Cardiac muscle cell (in vitro differentiated cells and primary cell): ENCODE measurements around the gene UGT1A7. TPM values are rescaled to one million over a fixed set of nuclear protein-coding genes. Genes with fewer than 3 reads are reported as not detected.
A peak's percentile ranks its signal among the peaks of the same experiment; 100 is the strongest.
"Not testable (repeated sequence)": the region's sequence is repeated elsewhere in the genome, so short reads cannot be mapped to it uniquely, and the experiment has no call there.

Experiments
- DNase-seq, 2 donors: peaks; one replicate each; pipeline versions ENCODE4 v3.0.0 to v3.0.0-alpha.2; 2010 to 2017; ENCODE audit warnings: low read depth in 1 of 2, low spot score in 1 of 2
- H3K27ac ChIP-seq: fragments of 200-600 bp; sonication (generic); 2 replicates; pipeline ENCODE4 v1.5.1; 2016
- H3K27me3 ChIP-seq: fragments of 200-600 bp; sonication (generic); 2 replicates; pipeline ENCODE4 v1.6.0; 2016; ENCODE audit warnings: control low read depth
- H3K36me3 ChIP-seq: fragments of 200-600 bp; sonication (generic); 2 replicates; pipeline ENCODE4 v1.5.1; 2016; ENCODE audit warnings: control low read depth
- H3K4me1 ChIP-seq: fragments of 200-600 bp; sonication (generic); 2 replicates; pipeline ENCODE4 v1.8.1; 2017; ENCODE audit warnings: low read depth, mild to moderate bottlenecking, mixed run types
- H3K4me3 ChIP-seq: fragments of 200-600 bp; sonication (generic); 2 replicates; pipeline ENCODE4 v1.5.1; 2016; ENCODE audit warnings: mild to moderate bottlenecking
- H3K9me3 ChIP-seq: fragments of 200-600 bp; sonication (generic); 2 replicates; pipeline ENCODE4 v1.5.1; 2017; ENCODE audit warnings: low read depth, mild to moderate bottlenecking, control low read depth
- CTCF ChIP-seq: IDR thresholded peaks from 2 replicates; pipeline ENCODE4 v1.5.1; 2012; ENCODE audit warnings: low read depth, mild to moderate bottlenecking, low read length
- polyA plus RNA-seq: library from polyadenylated mRNA; unstranded; fragments of >200 nt; fragmentation: Nextera tagmentation; extraction: Ambion mirVana; gene quantifications from 2 replicates; pipeline ENCODE4 v1.2.1, GENCODE V29; 2016
- total RNA-seq: library from RNA; depleted of rRNA; stranded (reverse); fragments of >200 nt; gene quantifications from 2 replicates; pipeline ENCODE4 v1.2.3, GENCODE V29; 2016

The UGT1A7 gene
- not detected in 2 replicates for total RNA-seq
- polyA plus RNA-seq = not detected in 2 replicates

GRCh38 chr2:233681521-233682099 lies at the start of gene UGT1A7:
Gene UGT1A7, plus strand, starts transcription at chr2:233681901. Its CDS starts 37 bp downstream, at chr2:233681938.
- Histone ChIP-seq H3K27ac (no peak within 1 kb of the TSS), H3K4me1 (no peaks in the 10 kb centered on the region), H3K4me3 (no peak within 1 kb of the TSS), H3K27me3 (no peaks in the 10 kb centered on the region), H3K36me3 (no peaks in the 10 kb centered on the region), H3K9me3 (no peaks in the 10 kb centered on the region)
- DNase-seq = no peak
- no peak for TF ChIP-seq CTCF

GRCh38 chr2:233636306-233636705 lies 45.4 kb upstream of the UGT1A7 start, which contains the start of gene UGT1A10:
Gene UGT1A10, plus strand, starts transcription at chr2:233636448. Its CDS starts 75 bp downstream, at chr2:233636523.
- H3K27me3 ChIP-seq, H3K4me3 ChIP-seq, DNase-seq, H3K36me3 ChIP-seq, H3K4me1 ChIP-seq, H3K9me3 ChIP-seq, H3K27ac ChIP-seq: not testable (repeated sequence)

GRCh38 chr2:233638836-233639235 lies 42.9 kb upstream of the UGT1A7 start:
- no peaks in the 10 kb centered on the region for H3K27me3 ChIP-seq
- H3K9me3 ChIP-seq = no peaks in the 10 kb centered on the region
- H3K4me1 ChIP-seq = no peaks in the 10 kb centered on the region
- H3K27ac ChIP-seq = no peak overlapping the region
- H3K36me3 ChIP-seq = no peaks in the 10 kb centered on the region
- no peak for TF ChIP-seq CTCF
- DNase-seq = no peak
- no peak overlapping the region for H3K4me3 ChIP-seq

GRCh38 chr2:233639860-233640259 lies 41.8 kb upstream of the UGT1A7 start:
- Histone ChIP-seq H3K9me3 (no peaks in the 10 kb centered on the region), H3K4me3 (no peak overlapping the region), H3K27ac (no peak overlapping the region), H3K36me3 (no peaks in the 10 kb centered on the region), H3K4me1 (no peaks in the 10 kb centered on the region), H3K27me3 (no peaks in the 10 kb centered on the region)
- DNase-seq = no peak
- no peak for TF ChIP-seq CTCF

- TF ChIP-seq CTCF = peak; percentile 17
Observed at GRCh38 chr2:233643128-233643527, 38.6 kb upstream of the UGT1A7 start.

GRCh38 chr2:233646033-233646432 lies 35.7 kb upstream of the UGT1A7 start:
- not testable (repeated sequence) for H3K36me3 ChIP-seq, H3K4me1 ChIP-seq, DNase-seq, H3K27me3 ChIP-seq, H3K9me3 ChIP-seq, H3K27ac ChIP-seq, H3K4me3 ChIP-seq

More at GRCh38 chr2:233643128-233643527, 38.6 kb upstream of the UGT1A7 start:
- peak in 1 of 2 donors; percentile 16 for DNase-seq
- Histone ChIP-seq H3K4me3 (no peak overlapping the region), H3K9me3 (no peaks in the 10 kb centered on the region), H3K27me3 (no peaks in the 10 kb centered on the region), H3K27ac (no peak overlapping the region), H3K36me3 (no peaks in the 10 kb centered on the region), H3K4me1 (no peaks in the 10 kb centered on the region)

- Histone ChIP-seq H3K9me3 (no peaks in the 10 kb centered on the region), H3K27ac (no peak overlapping the region), H3K4me3 (no peak overlapping the region), H3K27me3 (no peaks in the 10 kb centered on the region), H3K4me1 (no peaks in the 10 kb centered on the region), H3K36me3 (no peaks in the 10 kb centered on the region)
- TF ChIP-seq CTCF = no peak
- DNase-seq = no peak
Observed at GRCh38 chr2:233650981-233651380, 30.7 kb upstream of the UGT1A7 start.
